CD8-positive, alpha-beta memory T cell (primary cell): Measurements from ENCODE around the gene NEO1. TPM values are rescaled to one million over a fixed set of nuclear protein-coding genes. Genes with fewer than 3 reads are reported as not detected.

Experiments
- CTCF ChIA-PET: fragments of 350-600 bp; sonication (Branson Sonifier 250); formaldehyde crosslinking; loops from one replicate; lab custom pipeline; 2021; ENCODE audit warnings: antibody characterized with exemption; lab: Charles Lee
- POLR2A ChIA-PET: fragments of 350-600 bp; sonication (Branson Sonifier 250); formaldehyde crosslinking; loops from one replicate; lab custom pipeline; 2021; ENCODE audit warnings: antibody characterized with exemption; lab: Charles Lee
- DNase-seq, 5 donors: peaks; one replicate each; pipeline versions ENCODE4 v3.0.0 to v3.0.0-alpha.2; 2020 to 2022; ENCODE audit warnings: mixed read lengths in 1 of 5
- H3K27ac ChIP-seq: one replicate; pipeline ENCODE4 v1.7.0; 2013; ENCODE audit warnings: low read depth, mild to moderate bottlenecking, low read length, moderate library complexity
- H3K27me3 ChIP-seq: 2 replicates; pipeline ENCODE4 v1.7.0; 2013; ENCODE audit warnings: low read length, mild to moderate bottlenecking; ENCODE audit not compliant: insufficient read depth, poor library complexity, severe bottlenecking
- H3K36me3 ChIP-seq: 2 replicates; pipeline ENCODE4 v1.7.0; 2013; ENCODE audit warnings: mild to moderate bottlenecking, low read length, moderate library complexity; ENCODE audit not compliant: insufficient read depth
- H3K4me1 ChIP-seq: 2 replicates; pipeline ENCODE4 v1.7.0; 2013; ENCODE audit warnings: mild to moderate bottlenecking, low read length, moderate library complexity; ENCODE audit not compliant: insufficient read depth
- H3K4me3 ChIP-seq: 2 replicates; pipeline ENCODE4 v1.7.0; 2013; ENCODE audit warnings: mild to moderate bottlenecking, low read length
- H3K9me3 ChIP-seq: 2 replicates; pipeline ENCODE4 v1.7.0; 2013; ENCODE audit warnings: mild to moderate bottlenecking, low read length
- H3K27ac Mint-ChIP-seq, 8 donors: one replicate each; pipeline ENCODE4 v1.8.0; 2020 to 2021; ENCODE audit warnings: mixed read lengths in 8 of 8, mild to moderate bottlenecking in 6 of 8, inconsistent platforms in 3 of 8, moderate library complexity in 3 of 8
- H3K27me3 Mint-ChIP-seq, 2 donors: one replicate each; pipeline ENCODE4 v1.8.0; 2020 to 2021; ENCODE audit warnings: mixed read lengths in 2 of 2, mild to moderate bottlenecking in 1 of 2, moderate library complexity in 1 of 2
- H3K36me3 Mint-ChIP-seq, 3 donors: one replicate each; pipeline ENCODE4 v1.8.0; 2020 to 2021; ENCODE audit warnings: mixed read lengths in 3 of 3, inconsistent platforms in 1 of 3, mild to moderate bottlenecking in 1 of 3
- H3K4me1 Mint-ChIP-seq, 3 donors: one replicate each; pipeline ENCODE4 v1.8.0; 2020 to 2021; ENCODE audit warnings: mixed read lengths in 3 of 3, inconsistent platforms in 1 of 3, mild to moderate bottlenecking in 1 of 3
- H3K4me3 Mint-ChIP-seq, 7 donors: one replicate each; pipeline ENCODE4 v1.8.0; 2020 to 2021; ENCODE audit warnings: mixed read lengths in 7 of 7, mild to moderate bottlenecking in 6 of 7, moderate library complexity in 4 of 7, inconsistent platforms in 2 of 7
- H3K9me3 Mint-ChIP-seq, 5 donors: one replicate each; pipeline ENCODE4 v1.8.0; 2020 to 2022; ENCODE audit warnings: mixed read lengths in 5 of 5, mild to moderate bottlenecking in 3 of 5, moderate library complexity in 2 of 5, inconsistent platforms in 1 of 5
- polyA plus RNA-seq: library from polyadenylated mRNA; unstranded; fragments of 300-500 nt; fragmentation: Illumina TruSeq; gene quantifications from one replicate; pipeline ENCODE4 v1.2.3, GENCODE V29; 2021
- total RNA-seq, 2 experiments: library from RNA; stranded (reverse); gene quantifications; one replicate each; pipeline ENCODE4 v1.2.3, GENCODE V29; 2021

NEO1 gene
- total and polyA plus RNA-seq, 3 experiments from 2014 or later = 3.9 to 9.1 (median 6.5) TPM

DNA sequence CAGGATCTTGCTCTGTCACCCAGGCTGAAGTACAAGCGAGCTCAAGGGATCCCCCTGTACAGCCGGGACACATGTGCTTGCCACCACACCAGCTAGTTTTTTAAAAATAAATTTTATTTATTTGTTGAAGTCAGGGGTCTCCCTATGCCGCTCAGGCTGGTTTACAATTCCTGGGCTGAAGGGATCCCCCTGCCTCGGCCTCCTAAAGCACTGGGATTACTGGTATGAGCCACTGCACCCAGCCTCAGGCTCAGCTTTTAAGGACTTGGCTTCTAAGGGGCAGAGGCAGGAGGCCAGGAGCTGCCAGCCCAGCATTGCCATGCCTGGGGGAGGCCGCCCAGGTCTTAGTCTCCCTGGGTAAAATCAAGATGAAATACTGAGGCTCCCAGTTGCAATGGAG is 279.2 kb downstream of the NEO1 start:
- no peak overlapping the region for H3K27ac ChIP-seq
- ChIA-PET CTCF (no interaction called here), POLR2A (no interaction called here)
- Mint-ChIP-seq H3K4me1 (no peaks in the 10 kb centered on the region), H3K9me3 (no peaks in the 10 kb centered on the region), H3K36me3 (no peaks in the 10 kb centered on the region), H3K4me3 (no peak overlapping the region), H3K27ac (no peak overlapping the region), H3K27me3 (peaks cover 2 to 7% of the 10 kb centered on the region in 2 donors)
- no peak overlapping the region for H3K4me3 ChIP-seq
- no peaks in the 10 kb centered on the region for H3K27me3 ChIP-seq
- no peaks in the 10 kb centered on the region for H3K9me3 ChIP-seq
- no peak for DNase-seq
- H3K4me1 ChIP-seq = no peaks in the 10 kb centered on the region
- no peaks in the 10 kb centered on the region for H3K36me3 ChIP-seq

DNA sequence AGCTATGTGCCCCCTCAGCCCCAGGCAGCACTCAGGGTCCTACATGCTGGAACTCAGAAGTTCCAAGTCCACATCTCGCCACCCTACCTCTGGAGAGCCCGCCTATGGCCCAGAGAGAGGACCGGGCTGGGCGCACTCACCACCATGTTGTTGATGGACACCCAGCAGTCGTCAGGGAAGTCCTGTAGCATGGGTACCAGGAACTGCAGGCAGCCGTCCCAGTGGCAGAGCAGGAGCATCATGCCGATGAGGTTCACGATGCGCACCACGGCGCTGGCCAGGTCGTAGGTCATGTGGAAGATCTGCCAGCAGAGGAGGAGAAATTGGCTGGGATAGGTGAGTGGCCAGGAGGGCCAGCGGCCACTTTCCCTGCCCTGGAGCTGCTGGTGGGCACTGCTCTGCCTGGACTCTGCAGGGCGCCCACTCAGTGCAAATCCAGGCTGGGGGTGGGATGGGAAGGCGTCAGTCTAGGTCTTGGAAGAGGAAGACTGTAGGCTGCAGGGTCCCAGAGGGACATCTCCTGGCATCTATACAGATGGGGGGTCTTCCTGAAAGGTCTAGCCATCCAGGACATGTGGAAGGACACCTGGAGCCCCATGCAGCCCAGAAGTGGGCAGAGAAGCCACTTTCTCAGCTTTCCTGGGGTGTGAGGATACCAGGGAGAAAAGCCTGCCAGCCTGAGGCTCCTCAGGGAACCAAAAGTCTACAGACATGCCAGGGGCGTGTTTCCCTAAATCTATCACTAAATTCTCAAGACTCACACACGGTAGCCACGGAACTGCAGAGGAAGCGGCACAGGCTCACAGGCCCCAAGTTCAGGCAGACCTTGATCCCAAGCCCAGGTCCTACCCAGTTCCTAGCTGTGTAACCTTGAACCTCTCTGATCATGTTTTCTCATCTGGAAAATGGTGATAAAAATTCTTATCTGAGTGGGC is 280.0 kb downstream of the NEO1 start:
- H3K36me3 ChIP-seq = no peaks in the 10 kb centered on the region
- H3K4me1 Mint-ChIP-seq = no peaks in the 10 kb centered on the region

DNA sequence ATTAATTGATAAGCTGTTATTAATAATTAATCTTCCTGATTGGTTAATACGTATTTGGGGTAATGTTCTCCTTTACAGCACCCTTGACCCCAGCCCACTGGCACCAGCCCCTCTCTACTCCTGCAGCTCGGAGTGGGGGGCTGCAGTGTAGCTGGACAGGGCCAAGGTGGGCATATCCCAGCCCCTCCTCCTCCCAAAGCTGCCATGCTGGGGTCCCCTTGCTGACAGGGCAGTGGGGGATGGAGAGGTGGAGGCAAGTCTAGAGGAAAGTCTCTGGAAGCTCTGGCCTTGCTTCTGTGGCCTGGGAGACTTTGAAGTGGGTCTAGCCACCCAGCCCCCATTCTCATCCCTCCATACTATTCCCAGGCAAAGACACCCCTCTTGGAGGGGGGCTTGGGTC is 280.7 kb downstream of the NEO1 start:
- H3K27me3 Mint-ChIP-seq = peaks cover 7 to 8% of the 10 kb centered on the region in 2 donors
- Histone ChIP-seq H3K27ac (no peak overlapping the region), H3K27me3 (no peaks in the 10 kb centered on the region), H3K4me1 (no peaks in the 10 kb centered on the region), H3K36me3 (no peaks in the 10 kb centered on the region), H3K4me3 (no peak overlapping the region), H3K9me3 (no peaks in the 10 kb centered on the region)
- no peaks in the 10 kb centered on the region for H3K36me3 Mint-ChIP-seq
- no peak overlapping the region for H3K27ac Mint-ChIP-seq
- DNase-seq = no peak
- H3K4me3 Mint-ChIP-seq = no peak overlapping the region
- ChIA-PET POLR2A (no interaction called here), CTCF (interaction anchor here (0.9 kb wide), 1 partner anchor 10 kb away, joined by 3 read pairs; no protein-coding TSS in a partner anchor)
- H3K9me3 Mint-ChIP-seq = no peaks in the 10 kb centered on the region
- H3K4me1 Mint-ChIP-seq = no peaks in the 10 kb centered on the region

More for the DNA sequence above, 280.0 kb downstream of the NEO1 start:
- ChIA-PET POLR2A (no interaction called here), CTCF (no interaction called here)
- Mint-ChIP-seq H3K9me3 (no peaks in the 10 kb centered on the region), H3K4me3 (no peak overlapping the region), H3K27ac (no peak overlapping the region), H3K27me3 (peaks cover 8% of the 10 kb centered on the region in 2 donors), H3K36me3 (no peaks in the 10 kb centered on the region)
- Histone ChIP-seq H3K4me3 (no peak overlapping the region), H3K27ac (no peak overlapping the region), H3K27me3 (no peaks in the 10 kb centered on the region), H3K9me3 (no peaks in the 10 kb centered on the region), H3K4me1 (no peaks in the 10 kb centered on the region)
- no peak for DNase-seq

DNA sequence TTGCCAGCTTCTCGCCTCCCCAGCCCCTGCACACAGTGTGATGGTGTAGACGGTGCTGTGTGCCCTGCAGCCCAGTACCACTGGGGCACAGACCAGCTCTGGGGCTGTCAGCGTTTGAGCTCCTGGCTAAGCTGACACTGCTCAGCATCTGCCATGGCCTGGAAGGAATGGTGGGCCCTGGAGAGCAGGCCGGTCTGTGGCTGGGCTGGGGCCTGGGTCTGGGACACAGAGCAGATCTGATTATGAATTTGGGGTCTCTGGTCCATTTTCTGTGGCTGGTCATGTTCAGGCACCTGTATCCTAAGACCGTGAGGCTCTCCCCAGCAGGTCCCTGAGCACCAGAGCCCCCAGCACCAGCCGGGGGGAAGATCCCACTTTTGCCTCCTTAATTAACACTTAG is 281.8 kb downstream of the NEO1 start:
- POLR2A ChIA-PET = no interaction called here

DNA sequence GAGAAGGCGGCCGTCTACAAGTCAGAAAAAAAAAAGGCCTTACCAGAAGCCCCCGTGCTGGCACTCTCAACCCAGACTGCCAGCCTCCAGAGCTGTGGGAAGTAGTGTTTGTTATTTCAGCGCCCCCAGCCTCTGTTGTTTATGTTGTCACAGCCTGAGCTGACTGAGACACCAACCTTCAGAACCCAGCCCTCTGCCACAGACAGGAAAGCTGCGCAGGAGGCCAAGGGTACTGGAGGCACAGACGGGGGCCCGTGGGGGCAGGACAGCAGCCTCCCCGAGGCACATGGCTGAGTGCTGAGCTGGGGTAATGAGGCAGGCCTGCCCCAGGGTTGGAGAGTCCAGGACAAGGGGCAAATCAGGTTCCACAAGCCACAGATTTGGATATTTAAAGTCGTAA is 282.8 kb downstream of the NEO1 start:
- H3K27ac ChIP-seq = no peak overlapping the region
- H3K9me3 Mint-ChIP-seq = no peaks in the 10 kb centered on the region
- H3K27me3 Mint-ChIP-seq = peaks cover 8 to 9% of the 10 kb centered on the region in 2 donors
- no peaks in the 10 kb centered on the region for H3K36me3 Mint-ChIP-seq
- H3K4me1 ChIP-seq = no peaks in the 10 kb centered on the region
- ChIA-PET CTCF (no interaction called here), POLR2A (no interaction called here)
- H3K27ac Mint-ChIP-seq = no peak overlapping the region
- no peaks in the 10 kb centered on the region for H3K9me3 ChIP-seq
- no peaks in the 10 kb centered on the region for H3K4me1 Mint-ChIP-seq
- no peak for DNase-seq
- H3K4me3 ChIP-seq = no peak overlapping the region
- no peaks in the 10 kb centered on the region for H3K36me3 ChIP-seq
- no peak overlapping the region for H3K4me3 Mint-ChIP-seq
- no peaks in the 10 kb centered on the region for H3K27me3 ChIP-seq

More for the DNA sequence above, 281.8 kb downstream of the NEO1 start:
- H3K27ac Mint-ChIP-seq = no peak overlapping the region
- Histone ChIP-seq H3K9me3 (no peaks in the 10 kb centered on the region), H3K27ac (no peak overlapping the region), H3K27me3 (no peaks in the 10 kb centered on the region), H3K4me1 (no peaks in the 10 kb centered on the region), H3K4me3 (no peak overlapping the region), H3K36me3 (no peaks in the 10 kb centered on the region)
- no peaks in the 10 kb centered on the region for H3K9me3 Mint-ChIP-seq
- H3K27me3 Mint-ChIP-seq = peaks cover 8 to 9% of the 10 kb centered on the region in 2 donors
- H3K4me1 Mint-ChIP-seq = no peaks in the 10 kb centered on the region
- no peak for DNase-seq
- no peak overlapping the region for H3K4me3 Mint-ChIP-seq
- CTCF ChIA-PET = no interaction called here
- H3K36me3 Mint-ChIP-seq = no peaks in the 10 kb centered on the region

DNA sequence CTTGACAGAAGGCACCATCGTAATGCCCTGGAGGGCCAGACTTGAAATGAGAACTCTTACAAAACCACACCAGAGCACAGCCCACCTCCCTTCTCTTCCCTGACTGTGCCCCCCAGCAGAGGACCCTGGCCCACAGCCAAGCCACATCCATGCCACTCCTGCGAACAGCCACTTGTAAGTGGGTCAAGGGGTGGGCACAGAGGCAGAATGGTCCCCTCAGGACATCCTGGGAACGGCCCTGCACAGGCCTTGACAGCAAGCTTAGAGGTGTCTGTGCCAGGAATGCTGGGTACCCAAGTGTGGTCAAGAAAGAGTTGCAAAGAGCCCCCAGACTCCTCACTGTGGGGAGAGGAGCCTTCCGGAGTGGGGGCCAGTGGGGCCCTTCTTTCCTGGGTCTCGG is 283.2 kb downstream of the NEO1 start:
- no peaks in the 10 kb centered on the region for H3K4me1 ChIP-seq
- no peak overlapping the region for H3K27ac ChIP-seq

DNA sequence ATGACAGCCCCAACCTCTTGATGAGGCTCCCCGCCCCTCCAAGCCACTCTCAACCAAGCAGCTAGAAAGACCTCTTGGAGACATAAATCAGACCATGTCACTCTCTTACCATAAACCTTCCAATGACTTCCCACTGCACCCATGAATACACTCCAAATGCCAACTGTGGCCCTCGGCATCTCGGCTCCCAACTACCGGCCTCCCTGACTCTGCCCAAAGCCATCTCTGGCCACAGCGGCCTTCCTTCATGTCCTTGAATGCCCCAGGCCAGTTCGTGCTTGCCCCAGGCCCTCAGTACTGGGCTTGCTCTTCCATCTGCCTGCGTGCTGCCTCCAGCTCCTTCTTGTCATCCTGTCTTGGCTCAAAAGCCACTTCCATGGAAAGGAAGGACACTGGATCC is 284.5 kb downstream of the NEO1 start:
- Histone ChIP-seq H3K36me3 (no peaks in the 10 kb centered on the region), H3K4me3 (no peak overlapping the region), H3K9me3 (no peaks in the 10 kb centered on the region), H3K4me1 (no peaks in the 10 kb centered on the region), H3K27ac (no peak overlapping the region), H3K27me3 (no peaks in the 10 kb centered on the region)
- POLR2A ChIA-PET = no interaction called here
- CTCF ChIA-PET = no interaction called here
- DNase-seq = no peak
- Mint-ChIP-seq H3K4me1 (no peaks in the 10 kb centered on the region), H3K36me3 (no peaks in the 10 kb centered on the region), H3K27ac (no peak overlapping the region), H3K4me3 (no peak overlapping the region), H3K27me3 (peaks cover 8 to 9% of the 10 kb centered on the region in 2 donors), H3K9me3 (no peaks in the 10 kb centered on the region)

More for the DNA sequence above, 283.2 kb downstream of the NEO1 start:
- Mint-ChIP-seq H3K4me3 (no peak overlapping the region), H3K27me3 (peaks cover 8 to 9% of the 10 kb centered on the region in 2 donors), H3K36me3 (no peaks in the 10 kb centered on the region), H3K4me1 (no peaks in the 10 kb centered on the region), H3K9me3 (no peaks in the 10 kb centered on the region), H3K27ac (no peak overlapping the region)
- H3K9me3 ChIP-seq = no peaks in the 10 kb centered on the region
- DNase-seq = no peak
- CTCF ChIA-PET = no interaction called here
- POLR2A ChIA-PET = no interaction called here
- H3K27me3 ChIP-seq = no peaks in the 10 kb centered on the region
- no peaks in the 10 kb centered on the region for H3K36me3 ChIP-seq
- no peak overlapping the region for H3K4me3 ChIP-seq

DNA sequence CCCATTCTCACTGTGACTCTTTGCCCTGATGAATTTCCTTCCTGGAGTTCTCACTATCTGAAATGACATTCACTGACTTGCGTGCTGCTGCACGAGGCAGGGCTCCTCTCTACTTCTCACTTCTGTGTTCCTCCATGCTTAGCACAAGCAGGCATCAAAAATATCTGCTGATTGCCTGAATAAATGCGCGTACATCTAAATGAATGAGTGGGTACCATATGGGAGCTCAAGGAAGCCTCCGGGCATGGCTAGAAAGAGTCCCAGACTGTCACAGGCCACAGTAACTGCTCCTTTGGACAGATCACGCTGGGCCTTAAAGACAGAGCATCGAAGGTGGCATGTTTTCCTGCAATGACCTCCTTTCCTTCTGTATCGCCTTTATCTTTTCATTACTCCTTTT is 284.9 kb downstream of the NEO1 start:
- no peaks in the 10 kb centered on the region for H3K4me1 Mint-ChIP-seq
- CTCF ChIA-PET = no interaction called here
- H3K4me3 Mint-ChIP-seq = no peak overlapping the region

More for the DNA sequence above, 284.9 kb downstream of the NEO1 start:
- Mint-ChIP-seq H3K27ac (no peak overlapping the region), H3K36me3 (no peaks in the 10 kb centered on the region), H3K27me3 (peaks cover 8 to 9% of the 10 kb centered on the region in 2 donors), H3K9me3 (no peaks in the 10 kb centered on the region)
- H3K27me3 ChIP-seq = no peaks in the 10 kb centered on the region
- H3K27ac ChIP-seq = no peak overlapping the region
- no peak for DNase-seq
- POLR2A ChIA-PET = no interaction called here
- no peaks in the 10 kb centered on the region for H3K4me1 ChIP-seq
- H3K4me3 ChIP-seq = no peak overlapping the region
- H3K9me3 ChIP-seq = no peaks in the 10 kb centered on the region
- no peaks in the 10 kb centered on the region for H3K36me3 ChIP-seq
